MM.1S (cell line): Measurements from ENCODE around the gene CD34.

Source experiments
- DNase-seq: peaks from one replicate; pipeline ENCODE4 v3.0.0-alpha.2; 2015
- H2AFZ ChIP-seq: fragments of 300-600 bp; sonication (generic); 2 replicates; pipeline ENCODE4 v1.6.0; 2016; ENCODE audit warnings: antibody characterized with exemption, low read length
- H3F3A ChIP-seq: fragments of 300-600 bp; sonication (generic); 2 replicates; pipeline ENCODE4 v1.6.1; 2016; ENCODE audit warnings: mild to moderate bottlenecking, antibody characterized with exemption, low read length, moderate library complexity, mixed read lengths; ENCODE audit not compliant: insufficient read depth
- H3K27ac ChIP-seq: fragments of 300-600 bp; sonication (generic); 2 replicates; pipeline ENCODE4 v1.5.1; 2016; ENCODE audit warnings: mild to moderate bottlenecking, low read length
- H3K27me3 ChIP-seq: fragments of 300-600 bp; sonication (generic); replicated peaks from 2 replicates; pipeline ENCODE4 v1.6.0; 2016; ENCODE audit warnings: low read length; ENCODE audit not compliant: insufficient read depth
- H3K36me3 ChIP-seq: fragments of 300-600 bp; sonication (generic); replicated peaks from 2 replicates; pipeline ENCODE4 v1.6.1; 2016; ENCODE audit warnings: mild to moderate bottlenecking, low read length, mixed read lengths; ENCODE audit not compliant: insufficient read depth
- H3K4me1 ChIP-seq: fragments of 300-600 bp; sonication (generic); 2 replicates; pipeline ENCODE4 v1.6.1; 2016; ENCODE audit warnings: low read length, mixed read lengths
- H3K4me2 ChIP-seq: fragments of 300-600 bp; sonication (generic); 2 replicates; pipeline ENCODE4 v1.6.0; 2016; ENCODE audit warnings: low read depth, low read length
- H3K4me3 ChIP-seq: fragments of 300-600 bp; sonication (generic); 2 replicates; pipeline ENCODE4 v1.5.1; 2016; ENCODE audit warnings: low read length, mixed read lengths
- H3K79me2 ChIP-seq: fragments of 300-600 bp; sonication (generic); 2 replicates; pipeline ENCODE4 v1.6.1; 2016; ENCODE audit warnings: mixed run types, low read length, mixed read lengths
- H3K9ac ChIP-seq: fragments of 300-600 bp; sonication (generic); 2 replicates; pipeline ENCODE4 v1.6.1; 2016; ENCODE audit warnings: low read length, mixed read lengths
- H3K9me2 ChIP-seq: fragments of 300-600 bp; sonication (generic); replicated peaks from 2 replicates; pipeline ENCODE4 v1.6.1; 2016; ENCODE audit warnings: mild to moderate bottlenecking, low read length, mixed read lengths; ENCODE audit not compliant: insufficient read depth
- H3K9me3 ChIP-seq: fragments of 300-600 bp; sonication (generic); replicated peaks from 2 replicates; pipeline ENCODE4 v1.6.1; 2016; ENCODE audit warnings: mild to moderate bottlenecking, low read length, mixed read lengths; ENCODE audit not compliant: insufficient read depth
- H4K20me1 ChIP-seq: fragments of 300-600 bp; sonication (generic); 2 replicates; pipeline ENCODE4 v1.6.1; 2016; ENCODE audit warnings: mild to moderate bottlenecking, low read length, moderate library complexity, mixed read lengths; ENCODE audit not compliant: insufficient read depth
- CTCF ChIP-seq: fragments of 300-600 bp; sonication (generic); IDR thresholded peaks from 2 replicates; pipeline ENCODE4 v1.5.1; 2016; ENCODE audit warnings: antibody characterized with exemption, low read length, mixed read lengths
- EZH2 ChIP-seq: fragments of 300-600 bp; sonication (generic); optimal IDR thresholded peaks from 2 replicates; pipeline ENCODE3; 2017; ENCODE audit warnings: low read depth, mild to moderate bottlenecking, antibody characterized with exemption, low read length, mixed read lengths
- EZH2phosphoT487 ChIP-seq: fragments of 300-600 bp; sonication (generic); IDR thresholded peaks from 2 replicates; pipeline ENCODE4 v1.6.1; 2018; ENCODE audit warnings: antibody characterized with exemption, low read length

CD34 gene

GRCh38 chr1:207903767-207904166 lies 7.2 kb downstream of the CD34 start:
- H3K4me2 ChIP-seq = no peak overlapping the region
- TF ChIP-seq EZH2phosphoT487 = no peak
- no peak for TF ChIP-seq EZH2
- TF ChIP-seq CTCF = no peak
- no peak overlapping the region for H3K27ac ChIP-seq
- no peaks in the 10 kb centered on the region for H3F3A ChIP-seq
- no peaks in the 10 kb centered on the region for H3K4me1 ChIP-seq
- no peaks in the 10 kb centered on the region for H4K20me1 ChIP-seq
- no peaks in the 10 kb centered on the region for H3K9me2 ChIP-seq
- H3K9me3 ChIP-seq = no peaks in the 10 kb centered on the region
- no peak for DNase-seq
- H3K36me3 ChIP-seq = no peaks in the 10 kb centered on the region
- H3K4me3 ChIP-seq = no peak overlapping the region
- H2AFZ ChIP-seq = no peak overlapping the region
- H3K9ac ChIP-seq = no peak overlapping the region
- no peaks in the 10 kb centered on the region for H3K79me2 ChIP-seq
- no peaks in the 10 kb centered on the region for H3K27me3 ChIP-seq

- no peak for DNase-seq
- Histone ChIP-seq H2AFZ (no peak overlapping the region), H3F3A (no peaks in the 10 kb centered on the region), H3K27ac (no peak overlapping the region), H3K9me3 (no peaks in the 10 kb centered on the region), H3K4me2 (no peak overlapping the region), H3K9ac (no peak overlapping the region), H3K4me3 (no peak overlapping the region), H3K9me2 (no peaks in the 10 kb centered on the region), H3K4me1 (no peaks in the 10 kb centered on the region), H3K27me3 (no peaks in the 10 kb centered on the region), H3K36me3 (no peaks in the 10 kb centered on the region), H4K20me1 (no peaks in the 10 kb centered on the region), H3K79me2 (no peaks in the 10 kb centered on the region)
- no peak for TF ChIP-seq CTCF
- no peak for TF ChIP-seq EZH2
- no peak for TF ChIP-seq EZH2phosphoT487
Measured at GRCh38 chr1:207903053-207903452, 7.9 kb downstream of the CD34 start.

GRCh38 chr1:207902566-207902965 lies 8.4 kb downstream of the CD34 start:
- H3K4me3 ChIP-seq = no peak overlapping the region

More at GRCh38 chr1:207902566-207902965, 8.4 kb downstream of the CD34 start:
- Histone ChIP-seq H3K9me3 (no peaks in the 10 kb centered on the region), H3K36me3 (no peaks in the 10 kb centered on the region), H4K20me1 (no peaks in the 10 kb centered on the region), H3K27me3 (no peaks in the 10 kb centered on the region), H3K27ac (no peak overlapping the region), H3K9me2 (no peaks in the 10 kb centered on the region), H3K9ac (no peak overlapping the region), H3K4me1 (no peaks in the 10 kb centered on the region), H3F3A (no peaks in the 10 kb centered on the region), H2AFZ (no peak overlapping the region), H3K4me2 (no peak overlapping the region), H3K79me2 (no peaks in the 10 kb centered on the region)
- no peak for DNase-seq
- no peak for TF ChIP-seq CTCF
- no peak for TF ChIP-seq EZH2
- TF ChIP-seq EZH2phosphoT487 = no peak
